ENCODE data around the gene RTN4.

RTN4 gene

GRCh38 chr2:54947136-54947535 lies 103.1 kb downstream of the RTN4 start:
- ATAC-seq: no peak
- TF ChIP-seq BACH2 (CRISPR knock-in tag; IDR thresholded peaks at IDR 0.05; ENCODE audit: borderline replicate concordance): no peak
- no peak for TF ChIP-seq RARB (CRISPR knock-in tag; IDR thresholded peaks at IDR 0.05)
- no peak for TF ChIP-seq TOX (CRISPR knock-in tag; IDR thresholded peaks at IDR 0.05; ENCODE audit: borderline replicate concordance)
- TF ChIP-seq ESRRG (CRISPR knock-in tag; IDR thresholded peaks at IDR 0.05): no peak
- TF ChIP-seq ZC3H10 (CRISPR knock-in tag; IDR thresholded peaks at IDR 0.05): no peak
- no peak for TF ChIP-seq TCF4 (CRISPR knock-in tag; IDR thresholded peaks at IDR 0.05; ENCODE audit: borderline replicate concordance)
- no peak for TF ChIP-seq ISL1 (CRISPR knock-in tag; IDR thresholded peaks at IDR 0.05)
- no peak for TF ChIP-seq TSHZ2 (CRISPR knock-in tag; IDR thresholded peaks at IDR 0.05)
- TF ChIP-seq SNAI2 (CRISPR knock-in tag; IDR thresholded peaks at IDR 0.05): no peak
- TF ChIP-seq ZNF70 (CRISPR knock-in tag; IDR thresholded peaks at IDR 0.05): no peak
- TF ChIP-seq CSRNP3 (CRISPR knock-in tag; IDR thresholded peaks at IDR 0.05): no peak
- no peak for TF ChIP-seq ZNF8 (CRISPR knock-in tag; IDR thresholded peaks at IDR 0.05)
- TF ChIP-seq GLIS3 (CRISPR knock-in tag; IDR thresholded peaks at IDR 0.05): no peak
- TF ChIP-seq ZFP30 (CRISPR knock-in tag; IDR thresholded peaks at IDR 0.05): no peak

GRCh38 chr2:54946220-54946805 lies 103.9 kb downstream of the RTN4 start:
- TF ChIP-seq CSDC2 (CRISPR knock-in tag; IDR thresholded peaks at IDR 0.05) (no peak), ZNF8 (CRISPR knock-in tag; IDR thresholded peaks at IDR 0.05) (no peak), ARNTL (CRISPR knock-in tag; IDR thresholded peaks at IDR 0.05; ENCODE audit: borderline replicate concordance, low read depth) (no peak), OSR1 (CRISPR knock-in tag; IDR thresholded peaks at IDR 0.05) (no peak), SNAI2 (CRISPR knock-in tag; IDR thresholded peaks at IDR 0.05) (no peak), ZFP3 (CRISPR knock-in tag; IDR thresholded peaks at IDR 0.05) (no peak), GLIS3 (CRISPR knock-in tag; IDR thresholded peaks at IDR 0.05) (no peak), ZC3H10 (CRISPR knock-in tag; IDR thresholded peaks at IDR 0.05) (no peak), PPARA (CRISPR knock-in tag; IDR thresholded peaks at IDR 0.05; ENCODE audit: borderline replicate concordance) (no peak), POU6F1 (CRISPR knock-in tag; IDR thresholded peaks at IDR 0.05; ENCODE audit: borderline replicate concordance, low read depth) (no peak), ZFP30 (CRISPR knock-in tag; IDR thresholded peaks at IDR 0.05) (no peak), TCF4 (CRISPR knock-in tag; IDR thresholded peaks at IDR 0.05; ENCODE audit: borderline replicate concordance) (no peak), BACH2 (CRISPR knock-in tag; IDR thresholded peaks at IDR 0.05; ENCODE audit: borderline replicate concordance) (no peak), ESRRG (CRISPR knock-in tag; IDR thresholded peaks at IDR 0.05) (no peak), CSRNP3 (CRISPR knock-in tag; IDR thresholded peaks at IDR 0.05) (no peak)

GRCh38 chr2:54945391-54946219 lies 104.6 kb downstream of the RTN4 start:
- ATAC-seq: peak; percentile 35
- TF ChIP-seq ZC3H10 (CRISPR knock-in tag; IDR thresholded peaks at IDR 0.05): no peak
- TF ChIP-seq PATZ1 (CRISPR knock-in tag; IDR thresholded peaks at IDR 0.05; ENCODE audit: borderline replicate concordance): no peak
- no peak for TF ChIP-seq CREB5 (CRISPR knock-in tag; IDR thresholded peaks at IDR 0.05; ENCODE audit: low read depth)
- TF ChIP-seq RARB (CRISPR knock-in tag; IDR thresholded peaks at IDR 0.05): no peak
- no peak for TF ChIP-seq ESRRG (CRISPR knock-in tag; IDR thresholded peaks at IDR 0.05)
- TF ChIP-seq CSRNP3 (CRISPR knock-in tag; IDR thresholded peaks at IDR 0.05): no peak

More at GRCh38 chr2:54946220-54946805, 103.9 kb downstream of the RTN4 start:
- no peak; the same call in 2 of the 3 replicates for ATAC-seq
